ENCODE measurements around the gene EGFR. TPM values are rescaled to one million over a fixed set of nuclear protein-coding genes. Genes with fewer than 3 reads are reported as not detected.

Gene EGFR
- total RNA-seq, 1 donor from 2014 or later: 23.4 TPM

GRCh38 chr7:55207436-55208125, 188.8 kb downstream of the EGFR start:
- no peak for DNase-seq (ENCODE audit: low spot score)

DNA sequence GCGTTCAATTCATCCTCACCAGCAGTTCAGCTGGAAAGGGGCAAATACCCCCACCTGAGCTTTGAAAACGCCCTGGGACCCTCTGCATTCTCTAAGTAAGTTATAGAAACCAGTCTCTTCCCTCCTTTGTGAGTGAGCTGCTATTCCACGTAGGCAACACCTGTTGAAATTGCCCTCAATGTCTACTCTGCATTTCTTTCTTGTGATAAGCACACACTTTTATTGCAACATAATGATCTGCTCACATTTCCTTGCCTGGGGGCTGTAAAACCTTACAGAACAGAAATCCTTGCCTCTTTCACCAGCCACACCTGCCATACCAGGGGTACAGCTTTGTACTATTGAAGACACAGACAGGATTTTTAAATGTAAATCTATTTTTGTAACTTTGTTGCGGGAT, 190.5 kb downstream of the EGFR start:
- DNase-seq (ENCODE audit: low spot score): no peak

DNA sequence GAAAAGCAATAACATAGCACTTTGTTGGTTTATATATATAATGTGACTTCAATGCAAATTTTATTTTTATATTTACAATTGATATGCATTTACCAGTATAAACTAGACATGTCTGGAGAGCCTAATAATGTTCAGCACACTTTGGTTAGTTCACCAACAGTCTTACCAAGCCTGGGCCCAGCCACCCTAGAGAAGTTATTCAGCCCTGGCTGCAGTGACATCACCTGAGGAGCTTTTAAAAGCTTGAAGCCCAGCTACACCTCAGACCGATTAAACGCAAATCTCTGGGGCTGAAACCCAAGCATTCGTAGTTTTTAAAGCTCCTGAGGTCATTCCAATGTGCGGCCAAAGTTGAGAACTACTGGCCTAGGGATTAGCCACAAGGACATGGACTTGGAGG, 191.4 kb downstream of the EGFR start:
- DNase-seq (ENCODE audit: low spot score): no peak

- no peak for DNase-seq (ENCODE audit: low spot score)
Measured at GRCh38 chr7:55210716-55211115, 191.9 kb downstream of the EGFR start.

DNA sequence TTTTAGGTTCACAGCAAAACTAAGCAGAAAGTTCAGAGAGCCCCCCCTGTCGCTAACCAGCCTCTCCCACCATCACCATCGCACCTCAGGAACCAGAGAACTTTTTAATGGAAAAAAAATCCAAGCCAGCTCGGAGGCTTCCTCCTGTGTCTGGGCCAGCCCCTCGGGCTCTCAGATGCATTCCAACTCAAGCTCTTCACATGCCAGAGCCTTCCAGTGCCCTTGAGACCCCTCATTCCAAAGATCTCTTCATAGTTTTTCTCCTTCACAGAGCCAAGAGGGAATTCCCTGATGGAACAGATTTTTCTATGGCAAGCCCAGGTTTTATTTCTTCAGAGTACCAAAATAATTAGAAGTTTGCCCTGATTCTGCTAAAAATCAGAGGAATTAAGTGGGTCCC, 192.9 kb downstream of the EGFR start:
- DNase-seq (ENCODE audit: low spot score): peak; percentile 15

DNA sequence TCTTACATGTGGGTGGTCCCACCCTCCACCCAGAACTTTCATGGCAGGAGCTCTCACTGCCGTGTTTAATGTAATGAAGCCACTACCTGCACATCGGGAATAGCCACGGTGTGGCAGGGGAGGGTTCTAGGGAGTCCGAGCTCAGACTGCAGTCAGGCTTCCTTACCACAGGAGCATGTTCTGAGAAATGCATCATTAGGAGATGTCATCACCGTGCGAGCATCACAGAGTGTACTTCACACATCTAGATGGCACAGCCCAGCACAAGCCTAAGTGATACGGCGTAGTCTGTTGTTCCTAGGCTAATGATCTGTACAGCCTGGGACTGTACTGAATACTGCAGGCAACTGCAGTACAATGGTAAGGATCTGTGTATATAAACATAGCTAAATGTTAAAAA, 193.4 kb downstream of the EGFR start:
- no peak for DNase-seq (ENCODE audit: low spot score)

DNA sequence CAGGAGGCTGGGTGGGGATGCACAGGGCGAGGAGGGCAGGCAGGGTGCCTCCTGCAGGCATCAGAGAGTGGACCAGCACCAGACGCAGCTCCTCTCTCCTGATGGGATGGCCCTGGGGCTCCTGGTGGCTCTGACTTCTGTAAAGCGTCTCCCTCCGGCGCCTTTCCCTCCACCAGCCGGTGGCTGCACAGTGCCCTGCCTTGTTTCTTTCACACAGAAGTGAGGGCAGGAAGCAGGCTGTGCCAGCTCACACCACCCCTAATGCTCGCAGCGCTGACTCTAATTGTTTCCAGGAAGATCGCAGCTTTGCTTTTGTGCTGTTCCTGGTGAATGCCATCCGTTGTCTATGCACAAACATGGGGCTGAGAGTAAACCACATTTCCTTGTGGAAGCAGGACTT, 194.0 kb downstream of the EGFR start:
- DNase-seq (ENCODE audit: low spot score): no peak

DNA sequence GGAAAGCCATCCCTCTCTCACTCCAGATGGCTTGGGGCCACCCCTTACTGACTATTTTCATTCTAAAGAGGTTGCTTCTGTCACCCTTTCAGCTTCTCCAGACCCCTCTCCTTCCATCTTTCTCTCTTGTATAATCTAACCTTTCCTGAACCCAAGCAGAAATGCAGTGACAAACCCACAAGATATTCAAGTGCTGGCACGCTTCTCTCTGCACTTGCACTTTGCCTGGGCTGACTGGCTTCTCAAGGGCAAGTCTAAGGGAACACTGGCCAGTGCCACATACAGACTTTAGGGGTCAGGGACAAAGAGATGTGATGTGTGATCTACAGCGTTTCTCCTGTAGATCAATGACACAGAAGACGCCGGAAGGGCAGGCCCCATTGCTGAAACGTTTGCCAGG, 195.9 kb downstream of the EGFR start:
- no peak for DNase-seq (ENCODE audit: low spot score)

DNA sequence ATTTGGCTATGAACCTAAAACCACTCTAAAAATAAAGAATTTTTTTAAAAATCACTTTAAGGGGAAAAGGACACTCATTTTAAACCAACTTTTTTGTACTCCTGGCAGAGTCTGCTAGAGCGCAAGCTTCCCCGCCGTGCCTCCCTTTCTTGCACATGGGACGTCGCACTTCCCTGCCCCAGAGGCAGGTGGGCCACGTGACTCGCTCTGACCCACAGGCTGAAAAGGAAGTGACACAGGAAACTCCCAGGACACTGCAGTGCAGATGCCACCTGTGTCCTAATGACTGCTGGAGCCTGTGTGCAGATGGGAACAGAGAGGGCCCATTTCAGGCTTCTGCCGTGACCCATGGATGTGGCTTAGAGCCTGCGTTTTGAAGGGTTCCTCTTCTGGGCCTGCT, 204.2 kb downstream of the EGFR start:
- no peak for DNase-seq (ENCODE audit: low spot score)

GRCh38 chr7:55224111-55224510, 205.3 kb downstream of the EGFR start:
- no peak for DNase-seq (ENCODE audit: low spot score)

- DNase-seq (ENCODE audit: low spot score): no peak
Measured at GRCh38 chr7:55224810-55225209, 206.0 kb downstream of the EGFR start.

DNA sequence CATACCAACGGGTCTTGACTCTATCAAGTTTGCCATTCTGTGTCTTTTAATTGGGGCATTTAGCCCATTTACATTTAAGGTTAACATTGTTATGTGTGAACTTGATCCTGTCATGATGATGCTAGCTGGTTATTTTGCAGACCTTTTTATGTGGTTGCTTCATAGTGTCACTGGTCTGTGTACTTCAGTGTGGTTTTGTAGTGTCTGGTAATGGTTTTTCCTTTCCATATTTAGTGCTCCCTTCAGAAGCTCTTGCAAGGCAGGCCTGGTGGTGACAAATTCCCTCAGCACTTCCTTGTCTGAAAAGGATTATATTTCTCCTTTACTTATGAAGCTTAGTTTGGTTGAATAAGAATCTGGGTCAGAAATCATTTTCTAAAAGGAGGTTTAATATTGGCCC, 211.2 kb downstream of the EGFR start:
- no peak for DNase-seq (ENCODE audit: low spot score)

DNA sequence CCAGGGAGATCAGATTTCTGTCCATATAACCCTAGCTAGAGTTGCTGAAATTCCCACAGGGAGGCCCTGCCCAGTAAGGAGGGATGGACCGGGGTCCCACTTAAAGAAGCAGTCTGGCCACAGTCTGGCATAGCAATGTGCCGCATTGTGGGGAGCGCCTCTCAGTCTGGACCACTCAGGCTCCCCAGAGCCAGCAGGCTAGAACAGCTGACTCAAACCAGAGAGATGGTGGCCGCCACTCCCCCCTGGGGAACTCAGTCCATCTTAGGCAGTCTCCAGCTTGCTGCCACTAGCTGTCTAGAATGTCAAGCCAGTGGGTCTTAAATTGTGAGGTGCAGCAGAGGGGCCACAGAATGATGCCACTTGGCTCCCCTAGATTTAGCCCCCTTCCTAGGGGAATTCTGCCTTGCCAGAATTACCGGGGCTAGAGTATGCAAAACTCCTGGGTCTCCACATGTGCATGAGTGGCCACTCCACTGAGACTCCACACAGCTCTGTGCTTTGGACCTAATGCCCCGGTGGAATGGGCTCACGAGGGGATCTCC, 213.0 kb downstream of the EGFR start:
- DNase-seq (ENCODE audit: low spot score): no peak

DNA sequence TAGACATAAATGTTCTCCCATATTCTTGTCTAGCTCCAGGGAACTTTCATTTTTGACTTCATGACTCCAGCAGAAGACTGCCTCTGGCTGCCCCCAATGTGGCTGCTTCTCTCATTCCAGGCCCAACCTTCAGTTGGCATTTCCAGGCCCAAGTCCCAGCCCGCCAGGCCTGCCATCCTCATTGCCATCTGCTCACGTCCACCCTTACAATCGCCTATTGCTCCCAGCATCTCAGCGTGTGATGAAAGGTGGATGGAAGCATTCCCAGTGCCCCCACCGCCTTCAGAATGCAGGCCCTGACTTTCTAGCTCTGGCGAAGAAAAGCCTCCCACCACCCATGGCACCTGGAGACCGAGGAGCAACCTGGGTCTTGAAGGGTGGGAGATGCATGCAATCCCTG, 214.2 kb downstream of the EGFR start:
- DNase-seq (ENCODE audit: low spot score): no peak

DNA sequence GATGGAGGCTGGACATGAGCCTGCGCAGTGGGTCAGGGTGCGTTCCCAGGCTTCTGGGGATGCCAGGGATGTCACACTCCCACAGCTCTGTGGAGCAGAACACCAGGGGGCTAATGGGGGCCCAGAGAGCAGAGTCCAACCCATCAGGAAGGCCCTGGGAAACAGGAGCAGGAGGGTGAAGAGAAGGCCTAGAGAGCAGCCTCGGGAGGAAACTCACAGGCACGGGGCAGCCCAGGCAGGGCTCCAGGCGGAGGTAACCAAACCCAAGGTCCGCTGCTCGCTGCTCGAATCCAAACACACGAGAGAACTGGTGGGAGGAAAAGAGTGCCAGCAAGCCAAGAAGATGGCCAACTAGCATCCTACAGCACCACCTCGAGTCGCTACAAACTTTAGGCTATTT, 215.6 kb downstream of the EGFR start:
- DNase-seq (ENCODE audit: low spot score): no peak

- no peak for DNase-seq (ENCODE audit: low spot score)
Measured at GRCh38 chr7:55235115-55235514, 216.3 kb downstream of the EGFR start.

DNA sequence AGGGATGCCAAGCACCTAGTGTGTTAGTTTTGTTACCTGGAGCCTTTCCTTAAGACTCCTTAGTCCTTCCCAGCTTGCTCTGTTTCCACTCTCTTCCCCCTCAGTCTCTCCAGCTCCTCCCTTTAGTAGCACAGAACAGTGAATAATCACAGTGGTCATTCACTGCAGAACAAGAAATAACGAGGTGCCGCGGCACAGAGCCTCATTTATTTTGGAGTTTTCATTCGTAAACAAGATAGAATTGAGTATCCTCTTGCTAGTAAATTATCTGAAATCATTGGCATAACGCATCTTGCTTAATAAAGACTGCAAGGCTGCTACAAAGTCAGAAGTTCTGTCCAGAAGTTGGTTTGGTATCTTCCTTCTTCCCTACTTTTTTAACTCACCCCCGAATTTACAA, 217.0 kb downstream of the EGFR start:
- DNase-seq (ENCODE audit: low spot score): no peak

- DNase-seq (ENCODE audit: low spot score): no peak
Measured at GRCh38 chr7:55236476-55236875, 217.7 kb downstream of the EGFR start.

GRCh38 chr7:55237156-55237893, 218.5 kb downstream of the EGFR start:
- DNase-seq (ENCODE audit: low spot score): no peak

DNA sequence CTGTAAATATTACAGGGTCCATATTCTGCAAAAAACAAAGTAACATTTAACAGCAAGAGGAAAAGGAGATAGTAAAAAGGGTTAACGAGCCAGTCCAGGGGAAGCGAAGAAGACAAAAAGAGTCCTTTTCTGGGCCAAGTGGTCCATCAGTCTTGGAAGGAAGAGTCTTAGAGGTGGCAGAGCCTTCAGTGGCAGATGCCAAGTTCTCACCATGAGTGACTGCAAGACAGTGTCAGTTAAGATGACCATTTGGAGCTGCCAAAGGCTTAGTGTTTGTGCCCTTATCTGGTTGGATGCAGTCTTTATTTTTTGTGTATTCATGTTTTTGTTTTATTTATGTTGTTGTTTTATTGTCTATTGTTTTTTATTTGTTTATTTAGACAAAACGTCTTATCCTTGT, 220.6 kb downstream of the EGFR start:
- DNase-seq (ENCODE audit: low spot score): no peak

DNA sequence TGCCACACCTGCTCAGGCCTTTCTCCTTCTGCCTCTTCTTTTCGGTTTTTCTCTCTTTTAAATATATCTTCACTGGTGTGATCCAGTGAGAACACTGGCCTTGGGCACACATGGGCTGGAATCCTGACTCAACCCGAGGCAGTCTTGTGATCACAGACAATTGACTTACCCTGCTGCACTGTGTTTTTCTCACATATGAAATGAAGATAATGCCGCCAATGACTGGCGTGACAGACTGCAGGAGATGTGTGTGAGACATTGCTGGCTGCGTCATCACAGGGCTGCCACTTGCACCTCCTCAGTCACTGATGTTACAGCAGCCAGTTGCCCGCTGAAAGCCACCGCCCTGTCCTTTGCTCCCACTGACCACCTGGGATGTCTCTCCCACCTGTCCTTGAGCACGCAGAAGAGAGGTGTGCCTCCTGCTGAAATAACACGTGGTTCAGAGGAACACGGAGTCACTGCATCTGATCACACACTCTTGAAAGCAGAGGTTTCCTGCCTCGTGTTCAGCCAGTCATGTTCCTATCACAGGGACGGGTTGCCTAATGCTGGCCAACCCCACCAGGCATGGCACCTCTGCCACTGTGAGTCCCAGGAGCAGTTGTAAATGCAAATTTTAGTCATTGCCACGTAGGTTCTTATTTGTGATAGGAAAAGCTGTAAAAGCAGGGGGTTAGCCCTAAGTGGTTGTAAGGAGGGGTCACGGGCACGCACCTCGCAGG, 221.8 kb downstream of the EGFR start:
- DNase-seq (ENCODE audit: low spot score): no peak

- DNase-seq (ENCODE audit: low spot score): no peak
Measured at GRCh38 chr7:55241958-55242357, 223.1 kb downstream of the EGFR start.

GRCh38 chr7:55242613-55243012, 223.8 kb downstream of the EGFR start:
- no peak for DNase-seq (ENCODE audit: low spot score)
